HepG2 (cell line): ENCODE data around the gene STK39. TPM values are rescaled to one million over a fixed set of nuclear protein-coding genes. Genes with fewer than 3 reads are reported as not detected.

Source experiments
- CBX1 ChIP-seq: IDR thresholded peaks from one replicate; pipeline ENCODE4 v1.6.1; 2016; ENCODE audit warnings: antibody characterized with exemption, low read depth
- CENPX ChIP-seq: sonication (generic); formaldehyde crosslinking; IDR thresholded peaks from 2 replicates; pipeline ENCODE4 v1.9.0; 2021; ENCODE audit warnings: mild to moderate bottlenecking, missing genetic modification reagents, moderate library complexity
- MLLT10 ChIP-seq: sonication (generic); formaldehyde crosslinking; IDR thresholded peaks from 2 replicates; pipeline ENCODE4 v1.4.0; 2020; ENCODE audit warnings: missing genetic modification reagents
- NFE2L1 ChIP-seq: sonication (generic); formaldehyde crosslinking; IDR thresholded peaks from 2 replicates; pipeline ENCODE4 v1.4.0; 2020; ENCODE audit warnings: missing genetic modification reagents, mild to moderate bottlenecking, borderline replicate concordance
- PRDM10 ChIP-seq: sonication (generic); formaldehyde crosslinking; IDR thresholded peaks from 2 replicates; pipeline ENCODE4 v1.4.0; 2020; ENCODE audit warnings: low read depth, missing genetic modification reagents
- RARG ChIP-seq: sonication (generic); formaldehyde crosslinking; IDR thresholded peaks from 2 replicates; pipeline ENCODE4 v1.4.0; 2020; ENCODE audit warnings: low read depth, mild to moderate bottlenecking, missing genetic modification reagents
- RBM39 ChIP-seq: fragments of 200-400 bp; formaldehyde crosslinking; IDR thresholded peaks from one replicate; pipeline ENCODE4 v1.6.1; 2018; ENCODE audit warnings: antibody characterized with exemption, mild to moderate bottlenecking, low read depth, low read length; ENCODE audit not compliant: poor library complexity, severe bottlenecking
- RFX1 ChIP-seq: fragments of 450-650 bp; IDR thresholded peaks from 2 replicates; pipeline ENCODE4 v1.6.1; 2017
- RORA ChIP-seq: sonication (generic); formaldehyde crosslinking; IDR thresholded peaks from 2 replicates; pipeline ENCODE4 v1.5.0; 2020; ENCODE audit warnings: mild to moderate bottlenecking, missing genetic modification reagents, moderate library complexity
- SRY ChIP-seq: sonication (generic); formaldehyde crosslinking; IDR thresholded peaks from 2 replicates; pipeline ENCODE4 v1.8.0; 2022; ENCODE audit warnings: mild to moderate bottlenecking, missing genetic modification reagents
- TAF1 ChIP-seq: sonication (generic); formaldehyde crosslinking; IDR thresholded peaks from 2 replicates; pipeline ENCODE4 v1.4.0; 2020; ENCODE audit warnings: missing genetic modification reagents
- U2AF1 ChIP-seq: fragments of 200-400 bp; formaldehyde crosslinking; optimal IDR thresholded peaks from 2 replicates; pipeline ENCODE3; 2017; ENCODE audit warnings: mild to moderate bottlenecking, low read depth, low read length
- ZBTB40 ChIP-seq, 2 experiments: fragments of 450-650 bp in 1 of 2; sonication (generic) in 1 of 2; formaldehyde crosslinking in 1 of 2; IDR thresholded peaks; 2 replicates each; pipeline versions ENCODE4 v1.6.1 to v1.8.0; 2016 to 2022; ENCODE audit warnings: antibody characterized with exemption in 1 of 2, mild to moderate bottlenecking in 1 of 2, missing genetic modification reagents in 1 of 2
- ZNF3 ChIP-seq: IDR thresholded peaks from 2 replicates; pipeline ENCODE4 v1.7.0; 2017; ENCODE audit warnings: inconsistent platforms
- ZNF772 ChIP-seq: sonication (generic); formaldehyde crosslinking; IDR thresholded peaks from 2 replicates; pipeline ENCODE4 v1.5.0; 2020; ENCODE audit warnings: mild to moderate bottlenecking, missing genetic modification reagents
- polyA plus RNA-seq, 8 experiments: library from polyadenylated mRNA; depleted of rRNA in 3 of 8; stranded (reverse) in 7 of 8; unstranded in 1 of 8; fragments of >200 nt; fragmentation: Illumina TruSeq in 4 of 8; extraction: Trizol in 4 of 8; gene quantifications; 2 replicates each; pipeline versions ENCODE4 v1.2.1 to v1.2.3, GENCODE V29; 2011 to 2016; ENCODE audit warnings: low read depth in 4 of 8, missing spikeins in 1 of 8, mixed read lengths in 1 of 8; ENCODE audit not compliant: insufficient read depth in 1 of 8
- total RNA-seq, 5 experiments: library from RNA; depleted of rRNA; stranded (reverse); fragments of >200 nt; fragmentation: Illumina TruSeq; extraction: Trizol; gene quantifications; 2 replicates each; pipeline ENCODE4 v1.2.3, GENCODE V29; 2016; ENCODE audit warnings: low read depth in 1 of 5

The STK39 gene
- total and polyA plus RNA-seq, 2 of the 13 experiments (the other 11 are each of a cell fraction or from before 2014, with no cell fraction given): 27.3 to 38.4 TPM

- TF ChIP-seq PRDM10 (CRISPR knock-in tag) (no peak), RARG (CRISPR knock-in tag) (no peak), CENPX (no peak), CBX1 (no peak), U2AF1 (no peak), ZBTB40 (IDR thresholded peaks at IDR 0.05) (no peak), ZBTB40 (CRISPR knock-in tag; IDR thresholded peaks at IDR 0.05) (no peak), MLLT10 (no peak), NFE2L1 (CRISPR knock-in tag) (no peak), TAF1 (CRISPR knock-in tag) (no peak), SRY (CRISPR knock-in tag) (no peak), ZNF3 (CRISPR knock-in tag) (peak; percentile 79; the same call in 1 of the 2 replicates), RFX1 (no peak), RBM39 (no peak), RORA (CRISPR knock-in tag) (no peak), ZNF772 (CRISPR knock-in tag) (no peak)
Measured at GRCh38 chr2:168210895-168211570, 36.4 kb downstream of the STK39 start (continued).
